Choroid plexus epithelial cell (primary cell): ENCODE results near the gene SORCS1.
"Not testable (repeated sequence)": the region's sequence is repeated elsewhere in the genome, so short reads cannot be mapped to it uniquely, and the experiment has no call there.

Source experiments
- DNase-seq: peaks from one replicate; pipeline ENCODE4 v3.0.0-alpha.2; 2010; ENCODE audit warnings: low read depth
- H3K4me3 ChIP-seq: 2 replicates; pipeline ENCODE4 v1.5.1; 2011; ENCODE audit warnings: low read depth, mild to moderate bottlenecking, control low read depth, low read length, moderate library complexity
- CTCF ChIP-seq: conservative IDR thresholded peaks from 2 replicates; pipeline ENCODE4 v1.5.1; 2011; ENCODE audit warnings: low read depth, mild to moderate bottlenecking, control low read depth, inconsistent platforms, low read length, moderate library complexity

The SORCS1 gene

GRCh38 chr10:107032700-107033401 is 131.7 kb downstream of the SORCS1 start:
- TF ChIP-seq CTCF, result no peak
- DNase-seq, result no peak
- H3K4me3 ChIP-seq, result no peak overlapping the region

GRCh38 chr10:107031931-107032699 is 132.4 kb downstream of the SORCS1 start:
- H3K4me3 ChIP-seq, result no peak overlapping the region
- TF ChIP-seq CTCF, result no peak
- DNase-seq, result peak; percentile 3

- DNase-seq, result no peak
- no peak for TF ChIP-seq CTCF
These were observed 136.3 kb downstream of the SORCS1 start for GRCh38 chr10:107028236-107028635.

GRCh38 chr10:107025676-107026075 is 138.8 kb downstream of the SORCS1 start:
- TF ChIP-seq CTCF, result no peak
- DNase-seq, result no peak
- H3K4me3 ChIP-seq, result no peak overlapping the region

More at GRCh38 chr10:107028236-107028635, 136.3 kb downstream of the SORCS1 start:
- no peak overlapping the region for H3K4me3 ChIP-seq

DNA sequence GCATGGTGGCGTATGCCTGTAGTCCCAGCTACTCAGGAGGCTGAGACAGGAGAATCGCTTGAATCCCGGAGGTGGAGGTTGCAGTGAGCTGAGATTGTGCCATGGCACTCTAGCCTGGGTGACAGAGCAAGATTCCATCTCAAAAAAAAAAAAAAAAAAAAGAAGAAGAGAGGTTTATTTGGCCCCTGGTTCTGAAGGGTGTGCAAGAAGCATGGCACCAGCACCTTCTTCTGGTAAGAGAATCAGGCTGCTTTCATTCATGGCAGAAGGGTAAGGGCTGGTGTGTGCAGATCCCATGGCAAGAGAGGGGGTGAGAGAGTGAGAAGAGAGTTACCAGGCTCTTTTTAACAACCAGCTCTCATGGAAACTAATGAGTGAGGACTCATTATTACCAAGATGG is 140.5 kb downstream of the SORCS1 start:
- H3K4me3 ChIP-seq, DNase-seq: not testable (repeated sequence)

GRCh38 chr10:107022600-107023354 is 141.7 kb downstream of the SORCS1 start:
- H3K4me3 ChIP-seq, result no peak overlapping the region
- no peak for DNase-seq
- TF ChIP-seq CTCF, result no peak

DNA sequence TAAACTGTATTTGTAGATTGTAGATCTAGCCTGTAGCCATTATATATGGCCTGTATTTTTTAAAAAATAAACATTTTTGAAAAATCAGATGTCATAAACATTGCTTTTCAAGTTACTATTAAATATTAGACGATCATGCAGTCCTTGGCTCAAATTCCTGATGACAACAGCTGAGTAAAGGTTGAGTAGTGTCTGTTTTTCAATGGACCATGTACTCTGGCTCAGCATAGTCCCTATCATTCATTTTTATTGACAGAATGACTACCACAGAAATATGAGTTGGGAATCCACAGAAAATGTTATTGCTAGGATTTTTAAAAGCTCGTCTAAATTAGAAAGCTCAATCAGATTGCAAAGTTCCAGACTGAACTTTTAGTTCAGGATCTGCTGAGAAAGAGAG is 145.4 kb downstream of the SORCS1 start:
- no peak for DNase-seq
- H3K4me3 ChIP-seq, result no peak overlapping the region
- TF ChIP-seq CTCF, result no peak
